CD1c-positive myeloid dendritic cell (primary cell): ENCODE data around the gene SEPTIN11.
A peak's percentile ranks its signal among the peaks of the same experiment; 100 is the strongest.

ENCODE experiments used
- DNase-seq: peaks from one replicate; pipeline ENCODE4 v3.0.0-alpha.2; 2016; ENCODE audit errors: extremely low spot score

The SEPTIN11 gene

DNA sequence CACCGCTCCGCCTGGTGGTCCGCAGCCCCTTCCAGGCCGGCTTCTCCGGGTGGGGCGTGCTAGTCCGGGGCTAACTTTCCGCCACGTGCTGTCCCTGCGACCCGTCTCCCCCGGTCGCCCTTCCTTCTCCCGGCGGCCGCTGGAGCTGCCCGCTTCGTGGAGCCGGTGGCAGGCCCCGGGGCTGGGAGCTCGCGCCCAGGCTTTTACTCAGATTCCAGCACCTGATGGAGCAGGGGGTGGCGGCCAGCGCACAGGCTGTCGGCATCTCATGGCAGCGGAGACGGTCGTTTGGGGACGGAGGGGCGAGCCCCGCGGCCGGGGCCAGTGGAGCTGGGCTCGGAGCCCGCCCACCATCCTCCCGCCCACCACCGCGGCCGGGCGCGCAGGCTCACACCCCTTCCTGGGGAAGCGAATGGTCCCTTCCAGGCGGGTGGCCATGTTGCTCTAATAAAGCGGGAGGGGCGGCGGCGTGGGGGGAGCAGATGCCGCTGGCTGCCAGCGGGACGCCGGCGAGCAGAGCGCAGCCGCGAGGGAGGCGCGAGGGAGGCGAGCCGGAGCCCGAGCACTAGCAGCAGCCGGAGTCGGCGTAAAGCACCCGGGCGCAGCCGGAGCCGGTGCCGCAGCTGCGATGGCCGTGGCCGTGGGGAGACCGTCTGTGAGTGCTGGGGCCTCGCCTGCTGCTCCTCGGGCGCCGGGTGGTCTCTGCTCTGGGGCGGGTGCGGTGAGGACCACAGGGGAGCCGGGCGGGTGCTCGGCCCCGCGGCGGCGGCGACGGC is at the start of gene SEPTIN11:
SEPTIN11 (plus strand) TSS at position 477 of the 776 bp plus-strand sequence; CDS start at position 629, 152 bp downstream.
- DNase-seq = peak; percentile 95

GRCh38 chr4:76902233-76902890 is 47.2 kb upstream of the SEPTIN11 start:
- no peak for DNase-seq

DNA sequence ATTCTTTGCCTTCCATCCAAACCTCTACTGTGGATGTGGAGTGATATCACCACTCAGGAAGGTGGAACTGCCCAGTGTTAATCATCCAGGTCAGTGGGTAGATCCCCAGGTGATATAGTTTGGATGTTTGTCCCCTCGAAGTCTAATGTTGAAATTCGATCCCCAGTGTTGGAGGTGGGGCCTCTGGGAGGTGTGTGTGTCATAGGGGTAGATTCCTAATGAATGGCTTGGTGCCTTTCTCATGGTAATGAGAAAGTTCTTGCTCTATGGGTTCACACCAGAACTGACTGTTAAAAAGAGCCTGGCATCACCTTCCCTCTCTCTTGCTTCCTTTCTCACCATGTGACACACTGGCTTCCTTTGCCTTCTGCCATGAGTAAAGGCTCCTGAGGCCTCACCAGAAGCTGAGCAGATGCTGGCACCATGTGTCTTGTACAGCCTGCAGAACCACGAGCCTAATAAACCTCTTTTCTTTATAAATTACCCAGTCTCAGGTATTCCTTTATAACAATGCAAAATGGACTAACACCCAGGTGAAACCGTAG is 44.8 kb upstream of the SEPTIN11 start:
- no peak for DNase-seq

- DNase-seq = no peak
These were observed 44.0 kb upstream of the SEPTIN11 start for GRCh38 chr4:76905521-76905920.

- no peak for DNase-seq
These were observed 39.8 kb upstream of the SEPTIN11 start for GRCh38 chr4:76909711-76910110.

- no peak for DNase-seq
These were observed 28.8 kb upstream of the SEPTIN11 start for GRCh38 chr4:76920715-76921114.

- no peak for DNase-seq
These were observed 25.8 kb upstream of the SEPTIN11 start for GRCh38 chr4:76923619-76924357.

DNA sequence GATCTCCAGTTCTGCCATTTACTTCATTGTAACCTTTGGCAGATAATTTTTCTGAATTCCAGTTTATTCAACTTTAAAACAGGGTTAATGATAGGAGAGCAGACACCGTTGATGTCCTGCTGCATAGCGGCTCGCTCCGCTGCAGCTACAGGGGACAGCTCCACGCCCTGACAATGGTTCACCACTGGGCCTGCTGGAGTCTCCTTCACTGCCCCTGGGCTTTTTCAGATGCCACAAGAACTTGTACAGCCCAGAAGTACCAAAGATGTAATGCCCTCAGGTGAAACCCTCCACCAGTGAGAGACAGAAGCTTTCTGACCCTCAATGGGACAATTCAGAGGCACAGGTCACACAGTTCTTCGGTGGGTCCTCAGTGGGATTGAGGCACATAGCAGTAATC is 22.7 kb upstream of the SEPTIN11 start:
- no peak for DNase-seq

DNA sequence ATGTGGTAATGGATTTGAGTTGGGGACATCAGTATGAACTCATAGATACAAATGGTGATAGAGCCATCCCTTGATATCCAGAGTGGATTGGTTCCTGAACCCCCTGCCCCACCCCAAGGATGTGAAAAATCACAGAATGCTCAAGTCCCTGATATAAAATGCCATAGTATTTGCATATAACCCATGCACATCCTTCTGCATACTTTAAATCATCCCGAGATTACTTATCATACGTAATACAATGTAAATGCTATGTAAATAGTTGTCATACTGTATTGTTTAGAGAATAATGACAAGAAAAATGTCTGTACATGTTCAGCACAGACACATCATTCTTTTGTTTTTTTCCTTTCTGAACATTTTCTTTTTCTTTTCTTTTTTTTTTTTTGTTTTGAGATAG is 18.9 kb upstream of the SEPTIN11 start:
- DNase-seq = no peak

DNA sequence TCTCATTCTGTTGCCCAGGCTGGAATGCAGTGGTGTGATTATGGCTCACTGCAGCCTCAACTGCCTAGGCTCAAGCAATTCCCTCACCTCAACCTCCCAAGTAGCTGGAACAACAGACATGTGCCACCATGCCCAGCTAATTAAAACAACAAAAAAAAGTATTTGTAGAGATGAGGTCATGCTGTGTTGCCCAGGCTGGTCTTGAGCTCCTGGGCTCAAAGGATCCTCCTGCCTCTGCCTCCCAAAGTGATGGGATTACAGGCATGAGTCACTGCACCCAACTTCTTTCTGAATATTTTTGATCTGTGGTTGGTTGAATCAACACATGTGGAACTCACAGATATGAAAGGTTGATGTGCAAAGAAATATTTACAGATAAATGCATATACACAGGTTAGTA is 18.5 kb upstream of the SEPTIN11 start:
- DNase-seq = no peak

DNA sequence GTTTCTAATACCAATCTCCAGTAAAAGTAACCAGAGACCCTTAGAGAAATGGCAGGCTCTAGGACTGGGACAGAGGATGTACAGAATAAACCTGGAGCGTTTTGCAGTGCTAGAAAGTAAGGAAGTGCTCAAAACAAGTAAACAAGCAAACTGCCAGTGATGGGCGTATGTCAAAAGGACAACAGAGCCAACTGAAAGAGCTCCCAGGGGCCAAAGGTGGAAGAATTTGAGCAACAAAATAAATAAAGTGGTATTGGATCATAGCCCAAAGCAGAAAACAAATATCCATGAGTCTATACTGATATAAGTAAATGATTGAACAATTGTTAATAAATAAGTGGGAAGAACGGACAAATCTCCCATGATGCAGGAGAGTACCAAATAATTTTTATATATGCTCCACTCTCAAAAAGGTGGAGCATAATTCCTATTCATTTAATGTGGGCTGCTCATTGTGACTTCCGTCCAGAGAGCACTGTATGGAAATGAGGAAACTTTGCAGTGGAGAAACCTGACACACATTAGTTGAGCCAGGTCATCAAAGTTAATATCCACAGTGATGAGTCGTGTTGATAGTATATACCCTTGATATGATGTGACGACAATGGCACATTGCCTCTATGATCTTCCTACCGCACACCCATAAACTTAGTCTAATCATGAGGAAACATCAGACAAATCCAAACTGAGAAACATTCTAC is 17.8 kb upstream of the SEPTIN11 start:
- DNase-seq = no peak

GRCh38 chr4:76939184-76939583 is 10.4 kb upstream of the SEPTIN11 start:
- DNase-seq = no peak

- no peak for DNase-seq
These were observed 6.4 kb upstream of the SEPTIN11 start for GRCh38 chr4:76943129-76943620.

- no peak for DNase-seq
These were observed 5.8 kb upstream of the SEPTIN11 start for GRCh38 chr4:76943790-76944189.

GRCh38 chr4:76947369-76947768 is 2.2 kb upstream of the SEPTIN11 start:
- no peak for DNase-seq

DNA sequence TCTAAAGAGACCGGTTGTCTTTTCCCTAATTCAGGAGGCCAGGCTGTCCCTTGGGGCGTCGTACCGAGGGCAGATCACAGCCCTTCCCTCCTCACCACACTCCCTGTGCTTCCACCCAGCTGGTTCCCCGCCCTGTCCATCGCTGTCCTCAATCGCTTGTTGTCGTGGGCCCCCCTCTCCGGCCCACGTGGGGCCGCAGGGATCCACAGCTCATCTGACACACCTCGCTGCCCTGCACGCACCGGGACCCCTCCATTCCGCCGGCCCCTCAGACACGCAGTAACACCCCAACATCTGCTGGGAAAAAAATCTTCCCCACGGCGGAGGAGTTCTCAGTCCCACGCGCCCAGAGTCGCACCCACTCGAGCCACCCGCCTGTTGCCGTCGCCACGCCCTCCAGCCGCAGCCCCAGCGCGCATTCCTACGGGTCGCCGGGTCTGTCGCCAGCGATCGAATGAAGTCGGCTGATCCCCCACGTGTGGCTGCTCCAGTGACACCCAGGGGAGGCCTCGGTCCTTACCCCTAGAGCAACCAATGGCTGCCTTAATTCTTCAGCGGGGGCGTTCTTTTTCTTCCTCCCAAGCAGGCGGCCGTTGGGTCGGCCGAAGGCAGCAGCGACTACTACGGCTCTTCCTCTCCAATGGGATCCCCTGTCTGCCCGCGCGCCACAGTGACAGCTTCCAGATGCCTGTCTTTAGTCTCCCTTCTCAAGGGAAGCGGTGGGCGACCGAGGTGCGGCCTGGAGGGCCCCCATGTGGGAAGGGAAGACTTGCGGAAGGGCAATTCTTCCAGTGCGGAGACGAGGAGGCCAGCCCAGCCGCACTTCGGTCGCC is 893 bp upstream of the SEPTIN11 start:
- DNase-seq = peak; percentile 88

DNA sequence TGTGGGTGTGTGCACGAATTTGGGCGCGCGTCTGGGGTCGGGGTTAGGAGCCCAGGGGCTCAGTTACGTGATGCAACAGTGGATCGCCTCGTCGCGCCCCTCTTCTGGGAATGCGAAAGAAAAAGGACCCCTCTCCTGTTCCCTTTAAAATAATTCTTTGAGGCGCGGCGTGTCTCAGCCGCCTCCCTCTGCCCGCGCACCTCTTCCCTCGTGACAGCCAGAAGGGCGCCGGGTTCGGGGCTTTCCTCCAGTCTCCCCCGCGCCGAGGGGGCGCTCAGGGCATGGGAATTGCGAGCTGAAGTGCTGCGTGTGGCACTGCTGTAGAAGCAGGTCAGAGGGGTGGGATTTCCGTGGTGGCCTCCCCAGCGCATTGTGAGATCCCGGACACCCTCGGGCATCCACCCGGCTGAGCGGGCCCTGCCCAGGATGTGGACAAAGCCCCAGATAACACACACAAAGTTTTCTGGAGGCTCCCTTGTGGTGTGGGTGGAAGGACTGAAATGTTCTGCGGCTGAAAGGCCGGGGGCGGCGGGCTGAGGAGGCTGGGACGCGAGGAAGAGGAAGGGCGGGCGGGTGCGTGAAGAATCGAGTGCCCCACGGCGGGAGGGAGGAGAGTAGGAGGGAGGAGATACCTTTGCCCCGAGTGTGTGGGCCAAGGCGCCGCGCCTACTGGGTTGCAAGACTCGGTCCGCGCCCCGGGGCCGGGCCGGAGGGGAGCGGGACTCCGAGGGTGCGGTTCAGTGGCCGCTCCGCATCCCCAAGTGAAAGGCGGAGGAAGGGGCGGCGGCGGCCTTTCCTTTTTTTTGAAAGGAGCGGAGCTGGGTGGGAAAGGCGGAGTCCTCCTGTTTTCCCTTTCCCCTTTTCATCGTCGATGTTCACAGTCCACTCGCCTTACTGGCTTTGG is 752 bp downstream of the SEPTIN11 start:
- peak; percentile 69 for DNase-seq

- DNase-seq = peak; percentile 51
These were observed 1.6 kb downstream of the SEPTIN11 start for GRCh38 chr4:76950956-76951671.

DNA sequence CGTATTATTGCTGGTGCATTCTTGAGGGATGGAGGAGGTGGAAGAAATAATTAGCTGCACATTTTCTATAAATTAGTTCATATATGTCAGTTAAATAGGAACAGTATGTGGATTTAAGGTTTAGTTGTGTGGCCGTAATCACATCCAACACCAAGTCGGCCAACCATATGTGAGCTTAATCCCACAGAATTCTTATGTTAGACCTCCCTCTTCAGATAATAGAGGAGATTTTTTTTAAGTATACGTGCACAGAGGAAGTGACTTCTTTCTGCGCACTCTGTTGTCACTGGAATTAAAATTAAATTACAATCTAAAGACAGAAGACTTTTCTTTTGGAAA is 2.1 kb downstream of the SEPTIN11 start:
- no peak for DNase-seq
